DND-41 (cell line): ENCODE data around the gene ZNF175.

Experiments
- ATAC-seq: fragments of 200-7000 bp; cut with Tn5 transposase; 3 replicates; pipeline ENCODE4 v1.9.1; 2021; ENCODE audit warnings: low read depth; ENCODE audit not compliant: insufficient read depth
- DNase-seq: peaks from one replicate; pipeline ENCODE4 v3.0.0-alpha.2; 2020
- H2AFZ ChIP-seq: 2 replicates; pipeline ENCODE4 v1.6.0; 2012; ENCODE audit warnings: low read depth, low read length
- H3K27ac ChIP-seq: 2 replicates; pipeline ENCODE4 v1.5.1; 2012; ENCODE audit warnings: low read length, inconsistent platforms
- H3K27me3 ChIP-seq: fragments of 200-600 bp; sonication (generic); 2 replicates; pipeline ENCODE4 v1.6.0; 2012; ENCODE audit warnings: low read length, mild to moderate bottlenecking, inconsistent platforms; ENCODE audit not compliant: insufficient read depth, poor library complexity
- H3K36me3 ChIP-seq: 2 replicates; pipeline ENCODE4 v1.5.1; 2012; ENCODE audit warnings: low read length, inconsistent platforms; ENCODE audit not compliant: insufficient read depth
- H3K4me1 ChIP-seq: 2 replicates; pipeline ENCODE4 v1.5.1; 2012; ENCODE audit warnings: mild to moderate bottlenecking, low read length; ENCODE audit not compliant: insufficient read depth
- H3K4me2 ChIP-seq: 2 replicates; pipeline ENCODE4 v1.6.0; 2012; ENCODE audit warnings: mild to moderate bottlenecking, moderate library complexity, low read length, inconsistent platforms; ENCODE audit not compliant: insufficient read depth
- H3K4me3 ChIP-seq, 2 experiments: fragments of 200-600 bp in 1 of 2; shearing (Covaris generic) in 1 of 2; 2 replicates each; pipeline ENCODE4 v1.5.1; 2012 to 2016; ENCODE audit warnings: inconsistent platforms in 2 of 2, low read length in 2 of 2, mild to moderate bottlenecking in 2 of 2, low read depth in 1 of 2, moderate library complexity in 1 of 2
- H3K79me2 ChIP-seq: 2 replicates; pipeline ENCODE4 v1.6.0; 2012; ENCODE audit warnings: low read length, inconsistent platforms; ENCODE audit not compliant: insufficient read depth
- H3K9ac ChIP-seq: 2 replicates; pipeline ENCODE4 v1.6.0; 2012; ENCODE audit warnings: low read depth, mild to moderate bottlenecking, inconsistent platforms, low read length, moderate library complexity
- H3K9me3 ChIP-seq: 2 replicates; pipeline ENCODE4 v1.5.1; 2012; ENCODE audit warnings: low read length, moderate library complexity, mild to moderate bottlenecking, inconsistent platforms; ENCODE audit not compliant: insufficient read depth, severe bottlenecking
- H4K20me1 ChIP-seq: 2 replicates; pipeline ENCODE4 v1.6.0; 2012; ENCODE audit warnings: low read length; ENCODE audit not compliant: insufficient read depth
- CTCF ChIP-seq: IDR thresholded peaks from 2 replicates; pipeline ENCODE4 v1.5.1; 2012; ENCODE audit warnings: borderline replicate concordance, low read length, moderate library complexity, mild to moderate bottlenecking; ENCODE audit not compliant: poor library complexity, severe bottlenecking; ENCODE audit errors: extremely low read depth
- EZH2 ChIP-seq: IDR thresholded peaks from 3 replicates; pipeline ENCODE4 v1.6.1; 2012; ENCODE audit warnings: borderline replicate concordance, low read depth, mild to moderate bottlenecking, moderate library complexity, low read length, inconsistent platforms; ENCODE audit not compliant: severe bottlenecking

ZNF175 gene

GRCh38 chr19:51586799-51587198 is 15.7 kb downstream of the ZNF175 start:
- no peaks in the 10 kb centered on the region for H3K4me1 ChIP-seq
- no peak overlapping the region for H3K4me3 ChIP-seq
- no peaks in the 10 kb centered on the region for H3K79me2 ChIP-seq
- H3K36me3 ChIP-seq, result peaks cover 67% of the 10 kb centered on the region
- peaks cover 6% of the 10 kb centered on the region for H3K9me3 ChIP-seq
- no peak overlapping the region for H2AFZ ChIP-seq
- H4K20me1 ChIP-seq, result no peaks in the 10 kb centered on the region
- H3K9ac ChIP-seq, result no peak overlapping the region
- DNase-seq (no peak), ATAC-seq (no peak)
- no peak overlapping the region for H3K4me2 ChIP-seq
- no peak for TF ChIP-seq CTCF
- no peak for TF ChIP-seq EZH2
- H3K27me3 ChIP-seq, result no peaks in the 10 kb centered on the region
- H3K27ac ChIP-seq, result no peak overlapping the region

- Histone ChIP-seq H3K4me3 (no peak overlapping the region), H2AFZ (no peak overlapping the region), H3K27ac (no peak overlapping the region), H3K36me3 (peaks cover 60% of the 10 kb centered on the region), H3K9ac (no peak overlapping the region), H3K4me2 (no peak overlapping the region), H3K79me2 (no peaks in the 10 kb centered on the region), H3K27me3 (no peaks in the 10 kb centered on the region), H3K9me3 (peaks cover 6% of the 10 kb centered on the region), H3K4me1 (no peaks in the 10 kb centered on the region), H4K20me1 (no peaks in the 10 kb centered on the region)
- no peak for TF ChIP-seq EZH2
- no peak for TF ChIP-seq CTCF
- no peak for ATAC-seq
- DNase-seq, result no peak
Observed at GRCh38 chr19:51587264-51588191, 16.4 kb downstream of the ZNF175 start.

- Histone ChIP-seq H3K4me2 (no peak overlapping the region), H3K79me2 (no peaks in the 10 kb centered on the region), H3K4me3 (no peak overlapping the region), H3K9me3 (peaks cover 6% of the 10 kb centered on the region), H3K36me3 (peaks cover 41% of the 10 kb centered on the region), H3K4me1 (peaks cover 12% of the 10 kb centered on the region), H3K9ac (no peak overlapping the region), H4K20me1 (no peaks in the 10 kb centered on the region), H3K27ac (no peak overlapping the region), H2AFZ (no peak overlapping the region), H3K27me3 (no peaks in the 10 kb centered on the region)
- TF ChIP-seq EZH2, result no peak
- no peak for TF ChIP-seq CTCF
- ATAC-seq (no peak), DNase-seq (no peak)
Observed at GRCh38 chr19:51589511-51589910, 18.4 kb downstream of the ZNF175 start.
